Measurements from ENCODE around the gene GABBR1.

Gene GABBR1

DNA sequence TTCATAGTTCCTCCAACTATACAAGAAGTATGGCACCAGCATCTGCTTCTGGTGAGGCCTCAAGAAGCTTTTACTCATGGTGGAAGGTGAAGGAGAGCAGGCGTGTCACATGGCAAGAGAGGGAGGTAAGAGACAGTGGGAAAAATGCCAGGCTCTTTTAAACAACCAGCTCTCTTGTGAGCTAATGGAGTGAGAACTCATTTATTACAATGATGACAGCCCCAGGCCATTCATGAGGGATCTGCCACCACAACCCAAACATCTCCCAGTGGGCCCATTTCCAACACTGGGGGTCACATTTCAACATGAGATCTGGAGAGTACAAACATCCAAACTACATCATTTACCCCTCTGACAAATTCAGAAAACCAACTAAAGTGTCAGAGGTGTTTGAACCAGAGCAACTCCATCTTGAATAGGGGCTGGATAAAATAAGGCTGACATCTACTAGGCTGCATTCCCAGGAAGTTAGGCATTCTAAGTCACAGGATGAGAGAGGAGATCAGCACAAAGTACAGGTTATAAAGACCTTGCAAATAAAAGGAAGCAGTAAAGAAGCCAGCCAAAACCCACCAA, 71.3 kb downstream of the GABBR1 start:
- no peak for FAIRE-seq

DNA sequence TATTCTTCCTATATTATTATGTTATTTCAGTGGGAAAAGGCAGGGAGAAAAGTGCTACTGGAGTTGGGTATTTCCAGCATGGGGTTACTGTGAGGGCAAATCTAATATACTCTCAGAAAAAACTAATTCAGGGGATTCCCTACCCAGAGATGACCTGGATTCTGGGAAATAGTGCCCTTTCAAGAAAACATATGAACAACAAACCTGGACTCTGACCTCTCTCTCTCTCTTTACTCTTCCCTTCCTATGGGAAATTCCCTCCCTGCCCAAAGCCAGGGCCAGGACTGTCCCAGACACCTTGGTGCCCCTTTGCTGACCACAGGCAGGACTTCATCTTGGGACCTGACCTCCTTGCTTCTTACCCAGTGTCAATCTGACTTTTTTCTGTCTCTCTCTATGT, 71.9 kb downstream of the GABBR1 start:
- FAIRE-seq, result no peak

DNA sequence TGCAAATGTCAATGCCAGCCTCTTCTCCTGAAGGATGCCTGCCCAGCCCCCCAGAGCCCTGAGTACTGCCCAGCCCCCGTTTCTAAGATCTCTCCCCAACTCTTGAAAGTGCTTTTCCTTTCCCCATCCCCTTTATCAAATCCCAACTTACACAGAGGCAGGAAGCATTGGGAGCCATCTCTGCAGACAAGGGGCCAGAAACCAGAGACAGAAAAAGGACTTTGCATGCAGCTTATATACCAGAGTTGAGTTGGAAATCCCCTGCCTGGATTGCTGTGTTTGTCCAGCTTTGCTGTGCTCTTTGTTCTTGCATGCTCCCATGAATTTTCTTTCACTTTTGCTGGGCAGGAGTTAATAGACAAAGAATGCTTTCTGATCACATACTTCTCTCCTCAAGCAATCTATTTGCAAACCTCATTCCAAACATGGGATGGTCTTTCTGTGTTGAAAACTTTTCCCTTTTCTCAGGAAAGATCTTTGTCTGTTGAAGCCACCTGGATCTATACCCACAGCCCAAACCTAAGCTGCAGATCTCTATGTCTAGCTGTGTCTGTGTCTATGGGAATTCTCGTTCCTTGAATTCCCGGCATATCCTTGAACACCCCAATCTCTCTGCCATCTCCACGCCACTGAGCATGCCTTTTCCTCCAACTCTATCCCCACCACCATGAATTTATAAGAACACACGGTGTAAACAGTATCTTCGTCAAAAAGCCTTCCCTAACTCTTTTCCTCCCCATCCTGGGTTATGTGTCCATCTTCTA, 73.3 kb downstream of the GABBR1 start, which contains the start of gene UBD:
TSS of gene UBD (minus strand) at position 209 of the 764 bp plus-strand sequence. CDS start at position 178, 31 bp downstream.
- no peak for FAIRE-seq

DNA sequence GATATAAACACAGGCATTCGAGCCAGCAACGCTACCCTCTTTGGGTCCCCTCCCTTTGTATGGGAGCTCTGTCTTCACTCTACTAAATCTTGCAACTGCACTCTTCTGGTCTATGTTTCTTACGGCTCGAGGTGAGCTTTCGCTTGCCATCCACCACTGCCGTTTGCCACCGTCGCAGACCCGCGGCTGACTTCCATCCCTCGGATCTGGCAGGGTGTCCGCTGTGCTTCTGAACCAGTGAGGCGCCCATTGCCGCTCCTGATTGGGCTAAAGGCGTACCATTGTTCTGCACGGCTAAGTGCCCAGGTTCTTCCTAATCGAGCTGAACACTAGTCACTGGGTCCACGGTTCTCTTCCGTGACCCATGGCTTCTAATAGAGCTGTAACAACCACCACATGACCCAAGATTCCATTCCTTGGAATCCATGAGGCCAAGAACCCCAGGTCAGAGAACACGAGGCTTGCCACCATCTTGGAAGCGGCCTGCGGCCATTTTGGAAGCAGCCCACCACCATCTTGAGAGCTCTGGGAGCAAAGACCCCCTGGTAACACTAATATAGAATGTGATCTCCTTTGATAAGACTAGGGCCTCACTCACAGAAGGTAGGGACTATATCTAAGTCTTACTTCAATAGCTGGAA, 74.4 kb downstream of the GABBR1 start:
- FAIRE-seq, result no peak

DNA sequence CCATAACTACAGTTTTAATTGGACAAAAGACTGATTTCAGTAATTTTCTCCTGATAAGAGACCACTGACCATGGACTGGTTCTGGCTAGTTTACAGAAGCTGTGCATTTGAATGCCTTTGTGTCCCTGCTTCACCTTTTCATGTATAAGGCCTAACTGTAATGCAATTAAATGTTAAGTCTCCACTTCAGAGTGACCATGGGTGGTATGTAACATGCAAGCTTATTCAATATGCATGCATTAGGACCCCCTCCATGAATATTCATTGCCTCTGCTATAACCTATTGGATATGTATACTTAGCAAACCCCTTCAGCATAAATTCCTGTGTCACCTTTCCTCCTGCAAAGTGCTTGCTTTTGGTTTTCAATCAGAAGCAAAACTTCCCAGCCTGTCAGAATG, 75.7 kb downstream of the GABBR1 start:
- no peak for FAIRE-seq

DNA sequence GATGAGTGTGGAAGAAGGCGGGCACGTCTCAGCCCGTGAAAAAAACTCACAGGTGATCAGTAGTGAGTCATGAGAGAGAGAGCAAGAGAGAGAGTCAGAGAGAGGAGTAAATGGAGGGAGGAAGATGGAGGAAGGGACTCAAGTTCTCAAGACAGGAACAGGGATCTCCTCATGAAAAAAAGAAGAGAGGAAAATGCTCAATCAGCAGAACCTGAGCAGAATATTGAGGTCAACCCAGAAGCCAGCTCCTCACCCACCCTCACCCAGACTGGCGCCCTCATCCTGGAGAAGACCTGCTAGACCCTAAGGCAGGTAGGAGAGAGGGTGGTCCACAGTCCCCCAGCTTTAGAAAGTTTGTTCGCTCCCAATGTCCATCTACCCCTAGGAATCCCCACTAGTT, 78.2 kb downstream of the GABBR1 start:
- FAIRE-seq, result no peak

DNA sequence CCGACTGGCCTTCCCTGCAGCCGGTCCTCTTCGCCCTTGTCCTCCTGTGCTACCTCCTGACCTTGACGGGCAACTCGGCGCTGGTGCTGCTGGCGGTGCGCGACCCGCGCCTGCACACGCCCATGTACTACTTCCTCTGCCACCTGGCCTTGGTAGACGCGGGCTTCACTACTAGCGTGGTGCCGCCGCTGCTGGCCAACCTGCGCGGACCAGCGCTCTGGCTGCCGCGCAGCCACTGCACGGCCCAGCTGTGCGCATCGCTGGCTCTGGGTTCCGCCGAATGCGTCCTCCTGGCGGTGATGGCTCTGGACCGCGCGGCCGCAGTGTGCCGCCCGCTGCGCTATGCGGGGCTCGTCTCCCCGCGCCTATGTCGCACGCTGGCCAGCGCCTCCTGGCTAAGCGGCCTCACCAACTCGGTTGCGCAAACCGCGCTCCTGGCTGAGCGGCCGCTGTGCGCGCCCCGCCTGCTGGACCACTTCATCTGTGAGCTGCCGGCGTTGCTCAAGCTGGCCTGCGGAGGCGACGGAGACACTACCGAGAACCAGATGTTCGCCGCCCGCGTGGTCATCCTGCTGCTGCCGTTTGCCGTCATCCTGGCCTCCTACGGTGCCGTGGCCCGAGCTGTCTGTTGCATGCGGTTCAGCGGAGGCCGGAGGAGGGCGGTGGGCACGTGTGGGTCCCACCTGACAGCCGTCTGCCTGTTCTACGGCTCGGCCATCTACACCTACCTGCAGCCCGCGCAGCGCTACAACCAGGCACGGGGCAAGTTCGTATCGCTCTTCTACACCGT, 79.5 kb downstream of the GABBR1 start:
- no peak for FAIRE-seq

DNA sequence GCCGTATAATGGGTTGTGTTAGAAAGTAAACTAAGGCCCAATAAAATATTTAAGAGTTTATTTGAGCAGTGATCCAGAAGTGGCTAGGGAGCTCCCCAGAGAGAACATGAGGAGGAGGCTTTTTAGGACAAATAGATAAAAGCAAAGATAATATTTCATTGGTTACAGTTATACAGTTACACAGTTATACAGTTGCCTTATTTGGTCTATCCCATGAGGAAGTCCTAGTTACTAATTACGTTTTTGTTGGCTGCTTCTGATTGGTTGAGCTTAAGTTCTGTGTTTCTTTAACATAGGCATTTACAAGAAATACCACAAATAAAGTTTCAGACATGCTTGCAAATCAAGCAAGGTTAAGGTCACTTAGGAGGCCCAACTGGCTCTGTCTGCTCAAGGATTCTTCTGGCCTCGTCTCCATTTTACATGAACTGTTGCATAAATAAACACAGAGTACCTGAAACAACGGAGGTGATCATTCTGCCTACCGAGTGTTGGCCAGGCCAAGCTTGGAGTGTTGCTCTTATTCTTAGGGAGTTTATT, 80.4 kb downstream of the GABBR1 start:
- no peak for FAIRE-seq

DNA sequence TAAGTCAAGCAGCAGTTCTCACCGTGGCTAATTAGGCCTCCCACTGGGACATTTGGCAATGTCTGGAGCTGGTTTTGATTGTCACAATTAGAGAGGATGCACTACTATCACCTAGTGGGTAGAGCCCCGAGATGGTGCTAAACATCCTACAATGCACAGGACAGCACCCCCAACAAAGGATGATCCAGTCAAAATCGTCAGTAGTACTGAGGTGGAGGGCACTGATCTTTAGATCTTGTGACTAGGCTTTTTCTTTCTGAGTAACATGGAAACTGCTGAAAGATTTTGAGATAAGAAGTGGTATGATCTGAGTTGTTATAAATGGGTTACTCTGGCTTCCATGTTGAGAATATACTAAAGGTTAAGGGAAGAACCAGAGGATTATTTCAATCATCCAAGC, 85.4 kb downstream of the GABBR1 start:
- no peak for FAIRE-seq

DNA sequence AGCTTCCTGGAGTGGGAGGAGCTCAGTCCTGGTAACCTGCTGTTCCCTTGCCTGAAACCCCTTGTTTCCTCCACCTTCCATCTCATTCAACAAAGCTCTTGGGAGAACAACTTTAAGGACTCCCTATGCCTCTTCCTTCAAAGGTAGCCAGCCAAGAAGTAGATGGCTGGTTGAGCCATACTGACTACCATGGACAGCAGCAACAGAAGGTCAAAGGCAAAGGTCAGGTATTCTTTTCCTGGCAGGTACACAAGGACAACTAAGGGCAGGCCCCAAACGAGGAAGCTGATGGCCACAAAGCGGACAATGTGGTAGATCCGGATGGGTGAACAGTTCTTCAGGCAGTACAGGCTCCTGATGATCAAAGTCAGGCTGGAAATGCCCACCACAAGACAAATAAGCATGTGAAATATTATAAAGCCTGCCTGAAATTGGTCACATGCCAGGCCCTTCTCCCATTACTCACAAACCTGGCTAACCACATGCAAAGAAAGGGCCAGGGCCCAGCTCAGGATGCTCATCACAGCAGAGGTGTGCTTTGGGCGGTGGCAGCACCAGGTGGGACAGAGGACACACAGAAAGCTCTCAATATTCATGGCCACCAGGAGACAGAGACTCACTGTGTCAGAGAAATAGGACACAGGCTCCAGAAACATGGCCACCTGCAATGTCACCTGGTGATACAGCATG, 95.1 kb downstream of the GABBR1 start:
- FAIRE-seq, result no peak

DNA sequence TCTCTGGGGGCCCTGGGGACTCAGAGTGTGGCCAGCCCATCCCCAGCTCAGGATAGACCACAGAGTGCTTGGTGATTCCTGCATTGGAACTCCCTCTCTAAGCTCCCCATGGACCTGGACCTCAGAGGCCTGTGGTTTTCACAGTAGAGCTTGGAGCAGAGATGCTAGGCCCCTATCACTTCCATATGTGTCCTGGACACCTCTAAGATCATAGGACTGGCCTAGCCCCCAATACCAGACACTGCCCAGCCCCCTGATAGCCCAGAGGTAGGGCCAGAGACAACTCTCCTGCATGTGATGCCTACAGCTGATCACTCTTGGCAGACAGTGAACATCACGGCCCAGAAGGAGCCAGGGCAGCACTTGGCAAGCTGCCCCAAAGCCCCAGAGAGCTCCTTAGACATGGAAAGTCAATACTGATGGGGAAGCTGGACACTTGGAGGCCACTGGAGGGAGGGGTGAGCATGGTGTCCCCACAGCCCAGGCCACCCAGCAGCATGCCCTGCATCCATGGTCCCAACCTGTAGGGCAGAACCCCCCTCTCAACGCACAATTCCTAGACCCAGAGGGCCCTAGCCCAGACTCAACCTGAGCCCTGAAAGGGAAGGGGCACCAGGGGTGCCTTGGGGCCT, 100.5 kb downstream of the GABBR1 start:
- FAIRE-seq, result no peak

DNA sequence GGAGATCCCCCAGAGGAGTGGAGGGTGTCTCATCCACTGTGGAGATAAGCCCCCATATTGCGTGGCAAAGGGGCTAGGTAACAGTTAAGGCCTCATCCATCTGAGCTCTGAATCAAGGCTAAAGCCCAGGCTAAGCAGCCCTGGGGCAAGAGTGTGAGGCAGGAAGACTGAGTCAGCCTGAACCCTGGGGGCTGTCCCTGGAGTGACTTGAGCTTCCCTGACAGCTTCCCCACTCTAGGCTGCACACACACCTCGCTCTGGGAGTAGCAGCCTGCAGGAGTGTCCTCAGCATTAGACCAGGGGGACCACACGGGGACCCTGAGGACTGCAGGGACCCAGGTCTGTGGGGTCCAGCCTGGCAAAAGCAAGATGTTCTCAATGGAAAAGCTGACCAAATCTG, 101.3 kb downstream of the GABBR1 start:
- FAIRE-seq, result no peak

DNA sequence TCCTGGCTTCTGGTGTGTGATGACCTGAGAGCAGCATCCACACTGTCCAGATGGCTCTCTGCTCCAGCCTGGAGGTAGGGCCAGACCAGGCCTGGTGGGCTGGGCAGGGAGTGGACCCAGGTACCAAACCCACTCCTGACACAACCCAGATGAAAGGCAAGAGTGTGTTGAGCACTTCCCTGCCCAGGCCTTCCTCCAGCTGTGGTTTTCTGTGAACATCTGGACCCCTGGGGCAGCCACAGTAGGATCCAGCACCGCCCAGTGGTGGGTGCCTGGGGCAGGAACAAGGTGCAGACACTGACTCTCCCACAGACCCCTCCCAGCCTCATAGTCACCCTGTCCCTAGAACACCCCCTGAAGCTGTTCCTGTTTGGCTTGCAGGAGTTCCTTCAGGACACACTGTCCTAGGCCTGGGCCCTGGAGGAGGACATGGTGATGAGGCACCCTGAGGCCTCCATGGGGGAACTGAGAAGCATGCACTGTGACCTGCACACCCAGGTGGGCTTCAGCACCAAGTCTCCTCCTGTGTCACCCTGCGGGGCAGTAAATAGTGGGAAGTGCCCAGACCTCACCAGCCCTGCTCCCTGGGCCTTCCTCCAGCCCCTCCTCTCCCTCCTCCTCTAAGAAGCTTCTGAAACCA, 102.2 kb downstream of the GABBR1 start:
- no peak for FAIRE-seq

DNA sequence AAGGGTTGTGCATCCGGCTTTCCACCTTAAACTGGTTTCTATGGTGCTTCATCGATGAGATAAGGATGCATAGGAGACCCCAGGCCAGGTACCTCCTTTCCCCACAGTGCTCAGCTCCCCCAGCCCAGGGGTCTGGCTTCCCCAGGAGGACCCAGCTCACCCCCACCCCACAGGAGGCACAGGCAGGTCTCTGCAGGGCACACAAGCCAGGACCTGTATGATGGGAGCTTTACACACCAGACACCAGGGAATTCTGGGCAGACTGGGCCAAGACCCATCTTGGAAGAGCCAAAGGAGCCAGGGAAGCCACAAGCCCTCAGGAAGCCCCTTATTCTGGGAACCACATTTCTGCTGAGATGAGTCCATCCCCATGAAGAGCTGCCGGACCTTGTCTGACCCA, 103.0 kb downstream of the GABBR1 start:
- FAIRE-seq, result no peak

DNA sequence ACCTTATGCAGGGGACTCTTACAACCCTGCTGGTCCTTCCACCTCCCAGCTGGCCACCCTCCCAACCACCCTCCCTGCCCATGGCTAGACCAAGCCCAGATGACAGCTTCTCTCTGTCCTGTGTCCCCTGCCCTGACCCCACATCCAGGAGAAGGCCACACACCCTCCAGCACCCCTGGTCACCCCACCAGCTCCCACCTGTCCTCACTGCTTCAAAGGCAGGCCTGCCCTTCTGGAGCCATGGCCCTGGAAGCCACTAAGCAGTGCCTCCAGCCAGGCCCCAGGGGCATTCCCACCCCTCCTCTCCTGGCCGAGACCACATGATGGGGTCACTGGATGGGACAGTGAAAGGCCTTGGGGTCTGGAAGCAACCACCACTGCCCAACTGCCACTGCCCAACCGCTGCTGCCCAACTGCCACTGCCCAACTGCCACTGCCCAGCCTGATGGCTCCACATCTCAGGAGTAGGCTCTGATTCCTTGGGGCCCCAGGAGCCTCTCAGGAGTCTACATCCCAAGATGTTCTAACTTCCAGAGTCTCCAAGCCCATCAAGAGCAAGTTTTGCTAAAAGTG, 103.9 kb downstream of the GABBR1 start:
- FAIRE-seq, result no peak

DNA sequence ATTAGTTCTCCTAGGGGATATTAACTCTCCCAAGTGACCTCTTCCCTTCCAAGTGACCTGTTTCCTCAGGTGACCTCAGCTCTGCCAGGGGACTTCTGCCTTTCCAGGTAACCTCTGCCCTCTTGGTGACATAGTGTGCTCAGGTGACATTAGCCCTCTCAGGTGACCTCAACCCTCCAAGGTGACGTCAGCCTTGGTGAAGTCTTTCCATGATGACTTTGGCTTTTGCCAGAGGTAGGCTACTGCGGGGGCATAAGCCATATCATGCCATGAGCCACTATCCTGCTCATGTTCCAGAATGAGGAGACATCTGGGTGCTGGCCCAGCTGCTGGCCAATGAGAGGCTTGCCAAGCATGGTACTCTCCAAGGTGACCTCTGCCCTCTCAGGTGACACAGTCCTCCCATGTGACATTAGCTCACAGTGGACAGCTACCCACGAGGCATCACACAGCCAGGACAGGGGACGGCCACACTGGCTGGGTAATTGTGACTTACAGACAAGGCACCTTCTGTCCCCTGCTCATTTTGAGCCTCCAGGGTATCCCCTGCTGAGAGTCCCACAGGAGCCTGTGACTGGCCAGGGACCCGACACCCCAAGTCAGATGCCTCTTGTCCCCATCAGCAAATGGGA, 104.6 kb downstream of the GABBR1 start:
- no peak for FAIRE-seq

DNA sequence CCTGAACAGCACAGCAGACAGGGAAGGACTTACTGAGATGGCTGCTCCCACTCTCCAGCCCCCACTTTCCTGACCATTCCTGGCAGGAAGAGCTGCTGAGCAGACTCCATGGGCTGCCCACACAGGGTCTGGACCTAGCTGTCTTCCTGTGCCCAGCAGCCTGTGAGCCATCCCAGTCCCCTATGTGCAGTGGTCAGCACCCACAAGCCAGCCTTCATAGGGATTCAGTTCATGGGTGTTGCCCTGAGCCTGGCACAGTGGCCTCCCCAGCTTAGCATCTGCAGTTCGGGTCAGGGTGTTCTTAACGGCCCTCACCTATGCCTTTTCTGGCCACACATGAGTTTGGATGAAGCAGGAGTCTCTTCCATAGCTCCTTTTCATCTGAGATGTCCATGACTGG, 105.4 kb downstream of the GABBR1 start:
- FAIRE-seq, result no peak

DNA sequence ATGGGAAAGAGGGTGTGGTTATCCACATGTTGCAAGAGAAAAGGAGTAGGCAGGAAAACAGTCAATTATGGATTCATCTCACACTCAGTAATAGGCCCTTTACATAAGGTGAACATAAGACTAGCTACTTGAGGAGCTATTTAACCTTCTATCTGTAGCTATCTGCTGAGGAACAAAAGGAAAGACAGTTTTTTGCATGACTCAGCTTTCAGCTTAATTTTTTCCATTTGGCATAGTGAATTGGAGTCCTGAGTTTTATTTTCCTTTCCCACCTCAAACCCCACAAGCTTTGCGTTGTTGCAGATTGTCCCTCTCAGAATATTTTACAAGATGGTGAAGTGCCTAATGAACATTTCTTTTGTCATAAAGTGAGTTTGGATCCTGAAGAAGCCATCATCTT, 105.9 kb downstream of the GABBR1 start:
- FAIRE-seq, result no peak

DNA sequence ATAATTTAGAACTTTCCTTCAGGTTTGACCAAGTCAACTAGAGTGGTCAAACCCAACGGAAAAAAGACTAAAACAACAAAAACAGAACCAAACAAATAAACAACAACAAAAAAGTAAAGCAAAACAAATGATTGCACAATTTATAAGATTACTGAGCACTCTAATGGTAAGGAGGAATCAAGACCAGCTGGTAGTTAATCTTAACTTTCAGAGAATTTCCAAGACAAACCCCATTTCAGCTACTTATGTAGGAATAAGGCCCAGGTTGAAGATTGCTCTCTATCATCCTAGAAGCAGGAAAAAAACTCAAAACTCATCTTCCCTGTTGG, 107.7 kb downstream of the GABBR1 start:
- FAIRE-seq, result no peak

DNA sequence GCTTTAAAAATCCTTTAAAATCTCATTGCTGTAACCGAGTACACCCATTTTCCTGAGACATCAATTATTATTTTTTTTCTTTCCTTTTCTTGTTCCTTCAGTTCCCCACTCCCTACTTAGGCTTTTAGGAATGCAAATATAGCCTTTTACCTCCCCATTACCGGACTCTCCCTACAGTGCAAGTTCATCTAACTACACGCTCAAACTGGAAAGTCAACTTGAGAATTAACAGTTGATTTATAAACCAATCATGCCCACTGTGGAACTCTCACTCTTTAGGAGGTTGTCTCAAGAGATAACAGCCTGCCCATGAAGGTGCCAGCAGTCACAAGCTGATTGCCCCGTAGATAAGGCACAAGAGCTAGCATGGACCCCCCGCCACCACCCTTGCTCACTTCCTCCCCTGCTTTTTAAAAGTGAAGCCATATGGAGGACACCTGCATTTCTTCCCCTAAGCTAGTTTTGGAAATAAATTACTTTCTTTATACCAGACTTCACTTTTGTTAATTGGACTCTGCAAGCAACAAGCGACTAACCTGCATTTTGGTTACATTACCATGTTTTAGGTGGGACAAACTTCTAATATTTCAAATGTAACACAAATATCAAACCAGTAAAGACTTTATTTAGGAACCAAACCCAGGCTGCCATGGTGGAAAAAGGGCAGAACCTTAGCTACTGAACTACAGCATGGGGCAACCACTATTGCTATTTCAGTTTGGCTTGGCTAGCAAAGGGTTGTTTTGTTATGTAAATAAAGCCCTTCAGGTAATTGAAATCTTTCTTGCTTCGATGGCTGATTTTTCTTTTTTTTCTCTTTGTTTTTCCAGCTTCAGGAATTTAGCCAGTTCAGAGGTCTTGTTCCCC, 108.3 kb downstream of the GABBR1 start:
- no peak for FAIRE-seq

All from TTC549 (cell line).